Pulmonary artery endothelial cell (primary cell): ENCODE data around the gene IL33. TPM values are rescaled to one million over a fixed set of nuclear protein-coding genes. Genes with fewer than 3 reads are reported as not detected.
A peak's percentile ranks its signal among the peaks of the same experiment; 100 is the strongest.

Experiments
- DNase-seq: peaks from one replicate; pipeline ENCODE4 v3.0.0-alpha.2; 2011; ENCODE audit warnings: low read depth, low spot score
- total RNA-seq: library from RNA; depleted of rRNA; stranded (reverse); fragments of >200 nt; gene quantifications from 2 replicates; pipeline ENCODE4 v1.2.3, GENCODE V29; 2014

Gene IL33
- total RNA-seq, 1 donor from 2014 or later = 24.4 TPM

- DNase-seq = peak; percentile 10
Measured at GRCh38 chr9:6302417-6302816, 86.8 kb downstream of the IL33 start.

GRCh38 chr9:6304232-6304631, 88.6 kb downstream of the IL33 start:
- DNase-seq = no peak

- DNase-seq = peak; percentile 36
Measured at GRCh38 chr9:6305954-6306563, 90.5 kb downstream of the IL33 start.

Other genes with a start within 250 kb of the IL33 start
- gene RANBP6, start 200.2 kb upstream of the IL33 start, total RNA-seq = 38.1 and 48.9 TPM in 2 replicates
- gene TPD52L3, start 112.6 kb downstream of the IL33 start, total RNA-seq = not detected in 2 replicates
- gene UHRF2, start 197.4 kb downstream of the IL33 start, total RNA-seq = 89.9 and 123 TPM in 2 replicates